Common myeloid progenitor, CD34-positive (primary cell): Measurements from ENCODE around the gene PROZ.

Experiments
- CTCF ChIA-PET: fragments of 350-600 bp; sonication (Branson Sonifier 250); formaldehyde crosslinking; loops from one replicate; lab custom pipeline; 2021; ENCODE audit warnings: antibody characterized with exemption; lab: Charles Lee
- POLR2A ChIA-PET: fragments of 350-600 bp; sonication (Branson Sonifier 250); formaldehyde crosslinking; loops from one replicate; lab custom pipeline; 2021; ENCODE audit warnings: antibody characterized with exemption; lab: Charles Lee
- DNase-seq, 3 donors: peaks; one replicate each; pipeline versions ENCODE4 v3.0.0 to v3.0.0-alpha.2; 2013
- H3K27ac ChIP-seq, 2 experiments: 1 replicate in 1 of 2; 2 replicates in 1 of 2; pipeline ENCODE4 v1.7.0; 2013; ENCODE audit warnings: inconsistent platforms in 2 of 2, low read length in 2 of 2, mild to moderate bottlenecking in 2 of 2, low read depth in 1 of 2, moderate library complexity in 1 of 2; ENCODE audit not compliant: severe bottlenecking in 2 of 2, insufficient read depth in 1 of 2, poor library complexity in 1 of 2
- H3K27me3 ChIP-seq, 5 experiments: replicated peaks in 2 of 5; 1 replicate in 3 of 5; 2 replicates in 2 of 5; pipeline versions ENCODE4 v1.6.1 to v1.7.0; 2013; ENCODE audit warnings: low read length in 4 of 5, mild to moderate bottlenecking in 2 of 5, moderate library complexity in 2 of 5, inconsistent platforms in 1 of 5; ENCODE audit not compliant: insufficient read depth in 5 of 5, control insufficient read depth in 4 of 5
- H3K36me3 ChIP-seq, 4 experiments: 1 replicate in 2 of 4; 2 replicates in 2 of 4; pipeline versions ENCODE4 v1.6.1 to v1.7.0; 2013; ENCODE audit warnings: low read length in 3 of 4, control low read depth in 1 of 4, mild to moderate bottlenecking in 1 of 4; ENCODE audit not compliant: control insufficient read depth in 4 of 4, insufficient read depth in 4 of 4
- H3K4me1 ChIP-seq, 4 experiments: 1 replicate in 3 of 4; 2 replicates in 1 of 4; pipeline versions ENCODE4 v1.6.1 to v1.7.1; 2013; ENCODE audit warnings: low read length in 3 of 4, mild to moderate bottlenecking in 3 of 4, control low read depth in 1 of 4, inconsistent platforms in 1 of 4, moderate library complexity in 1 of 4; ENCODE audit not compliant: control insufficient read depth in 4 of 4, insufficient read depth in 4 of 4; ENCODE audit errors: control extremely low read depth in 1 of 4
- H3K4me3 ChIP-seq, 7 experiments: 1 replicate in 4 of 7; 2 replicates in 3 of 7; pipeline versions ENCODE4 v1.5.1 to v1.7.0; 2013; ENCODE audit warnings: mild to moderate bottlenecking in 7 of 7, low read length in 6 of 7, moderate library complexity in 6 of 7, inconsistent platforms in 2 of 7, low read depth in 2 of 7, control low read depth in 1 of 7; ENCODE audit not compliant: insufficient read depth in 4 of 7, control insufficient read depth in 1 of 7; ENCODE audit errors: extremely low read depth in 1 of 7
- H3K9me3 ChIP-seq, 5 experiments: 1 replicate in 4 of 5; 2 replicates in 1 of 5; pipeline versions ENCODE4 v1.6.1 to v1.7.1; 2013; ENCODE audit warnings: low read length in 4 of 5, mild to moderate bottlenecking in 2 of 5, inconsistent platforms in 1 of 5, low read depth in 1 of 5, moderate library complexity in 1 of 5; ENCODE audit not compliant: control insufficient read depth in 4 of 5, insufficient read depth in 2 of 5; ENCODE audit errors: control extremely low read depth in 1 of 5
- WGBS: methylation state at CpG from one replicate; pipeline ENCODE4 v1.1.5; 2013; ENCODE audit not compliant: insufficient coverage; 5-methylcytosine and 5-hydroxymethylcytosine counted together

Gene PROZ

GRCh38 chr13:113149711-113150549, 8.5 kb upstream of the PROZ start:
- Histone ChIP-seq H3K36me3 (no peaks in the 10 kb centered on the region), H3K27me3 (peaks cover 0 to 27% (median 0%) of the 10 kb centered on the region in 5 experiments), H3K27ac (no peak overlapping the region), H3K4me3 (no peak overlapping the region), H3K9me3 (no peaks in the 10 kb centered on the region), H3K4me1 (peaks cover 3 to 28% (median 26%) of the 10 kb centered on the region in 4 experiments)
- WGBS = 97% methylated on average over 25 of the region's 26 CpGs
- POLR2A ChIA-PET = no interaction called here
- CTCF ChIA-PET = interaction anchor here (1.0 kb wide), 1 partner anchor 181 kb away, joined by 3 read pairs; the partner anchor contains the start of gene MCF2L
- no peak for DNase-seq

- Histone ChIP-seq H3K36me3 (no peaks in the 10 kb centered on the region), H3K4me1 (peaks cover 3 to 32% (median 29%) of the 10 kb centered on the region in 4 experiments), H3K4me3 (no peak overlapping the region), H3K27ac (no peak overlapping the region), H3K9me3 (no peaks in the 10 kb centered on the region), H3K27me3 (peaks cover 0 to 27% (median 0%) of the 10 kb centered on the region in 5 experiments)
- WGBS = 97% methylated on average over 26 of the region's 31 CpGs
- DNase-seq = no peak
- CTCF ChIA-PET = no interaction called here
- POLR2A ChIA-PET = no interaction called here
These were observed 7.7 kb upstream of the PROZ start for GRCh38 chr13:113150550-113151365.

GRCh38 chr13:113151745-113152690, 6.4 kb upstream of the PROZ start:
- peaks cover 0 to 4% (median 2%) of the 10 kb centered on the region in 5 experiments for H3K9me3 ChIP-seq
- peak; percentile 59 to 90 (median 89) for DNase-seq
- H3K4me1 ChIP-seq = peaks cover 3 to 32% (median 29%) of the 10 kb centered on the region in 4 experiments
- POLR2A ChIA-PET = no interaction called here
- no peak overlapping the region for H3K27ac ChIP-seq
- CTCF ChIA-PET = no interaction called here
- 50% methylated on average over 25 of the region's 28 CpGs for whole genome bisulfite sequencing
- no peaks in the 10 kb centered on the region for H3K36me3 ChIP-seq
- H3K27me3 ChIP-seq = peaks cover 0 to 27% (median 0%) of the 10 kb centered on the region in 5 experiments
- peak overlapping the region in 3 of 7 experiments; percentile 19 to 64 (median 25) for H3K4me3 ChIP-seq

GRCh38 chr13:113152691-113152983, 5.8 kb upstream of the PROZ start:
- DNase-seq = no peak
- peaks cover 0 to 4% (median 2%) of the 10 kb centered on the region in 5 experiments for H3K9me3 ChIP-seq
- peak overlapping the region in 5 of 7 experiments; percentile 46 to 75 (median 64) for H3K4me3 ChIP-seq
- WGBS = 60% methylated on average over 2 of the region's 2 CpGs
- peaks cover 3 to 32% (median 29%) of the 10 kb centered on the region in 4 experiments for H3K4me1 ChIP-seq
- no peak overlapping the region for H3K27ac ChIP-seq
- no peaks in the 10 kb centered on the region for H3K36me3 ChIP-seq
- peaks cover 0 to 27% (median 0%) of the 10 kb centered on the region in 5 experiments for H3K27me3 ChIP-seq
- POLR2A ChIA-PET = no interaction called here
- CTCF ChIA-PET = no interaction called here

GRCh38 chr13:113152984-113153809, 5.3 kb upstream of the PROZ start:
- POLR2A ChIA-PET = no interaction called here
- H3K27ac ChIP-seq = no peak overlapping the region
- 11% methylated on average over 58 of the region's 60 CpGs for WGBS

More at GRCh38 chr13:113152984-113153809, 5.3 kb upstream of the PROZ start:
- Histone ChIP-seq H3K9me3 (peaks cover 0 to 4% (median 2%) of the 10 kb centered on the region in 5 experiments), H3K27me3 (peaks cover 0 to 27% (median 0%) of the 10 kb centered on the region in 5 experiments), H3K4me1 (peaks cover 3 to 32% (median 29%) of the 10 kb centered on the region in 4 experiments), H3K36me3 (no peaks in the 10 kb centered on the region), H3K4me3 (peak overlapping the region; percentile 27 to 75 (median 64))
- DNase-seq = peak in 1 of 3 donors; percentile 23
- CTCF ChIA-PET = no interaction called here
